ENCODE results near the gene BICC1. TPM values are rescaled to one million over a fixed set of nuclear protein-coding genes. Genes with fewer than 3 reads are reported as not detected.

The BICC1 gene
- total RNA-seq, 4 donors from 2014 or later = 0.60 to 5.1 (median 2.2) TPM

DNA sequence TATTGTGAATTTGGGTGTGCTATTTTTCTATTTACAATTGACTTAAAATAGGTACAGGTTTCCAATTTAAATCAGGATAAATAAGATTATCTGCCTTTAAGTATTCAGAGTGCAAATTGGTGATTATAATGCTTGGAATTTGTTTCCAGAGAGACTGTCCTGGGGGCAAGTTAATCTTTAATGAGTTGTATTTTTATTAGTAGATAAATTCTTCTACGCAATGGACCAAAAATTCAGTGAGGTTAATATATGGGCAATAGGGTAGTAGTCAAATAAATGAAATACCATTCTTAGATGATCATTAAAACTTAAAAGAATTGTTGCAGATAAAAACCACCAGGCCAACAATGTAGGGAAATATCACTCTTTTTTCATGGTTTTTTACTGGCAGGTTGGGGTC is 3.4 kb downstream of the BICC1 start:
- no peak overlapping the region for H3K27ac ChIP-seq
- peaks cover 21% of the 10 kb centered on the region for H3K27me3 ChIP-seq
- H3K36me3 ChIP-seq = no peaks in the 10 kb centered on the region
- H3K4me3 ChIP-seq = no peak overlapping the region
- in situ Hi-C loops (cut with MboI; ENCODE audit: low pct_ligation_motif_present in 1 of 4, low pct_unique_long_range_greater_than_20kb in 1 of 4, low sequenced_read_pairs in 3 of 4) (no loop called here), intact Hi-C loops (cut with DNase I; ENCODE audit: low total_unique reads) (no loop called here)
- WGBS, 2 donors (ENCODE audit: low coverage in 1 of 2) = 94 to 100% methylated on average over 1 of the region's 1 CpG
- no peaks in the 10 kb centered on the region for H3K9me3 ChIP-seq
- H3K4me1 ChIP-seq = peaks cover 0 to 17% (median 6%) of the 10 kb centered on the region in 4 donors
- no peak for DNase-seq
- TF ChIP-seq, protein P1, sequence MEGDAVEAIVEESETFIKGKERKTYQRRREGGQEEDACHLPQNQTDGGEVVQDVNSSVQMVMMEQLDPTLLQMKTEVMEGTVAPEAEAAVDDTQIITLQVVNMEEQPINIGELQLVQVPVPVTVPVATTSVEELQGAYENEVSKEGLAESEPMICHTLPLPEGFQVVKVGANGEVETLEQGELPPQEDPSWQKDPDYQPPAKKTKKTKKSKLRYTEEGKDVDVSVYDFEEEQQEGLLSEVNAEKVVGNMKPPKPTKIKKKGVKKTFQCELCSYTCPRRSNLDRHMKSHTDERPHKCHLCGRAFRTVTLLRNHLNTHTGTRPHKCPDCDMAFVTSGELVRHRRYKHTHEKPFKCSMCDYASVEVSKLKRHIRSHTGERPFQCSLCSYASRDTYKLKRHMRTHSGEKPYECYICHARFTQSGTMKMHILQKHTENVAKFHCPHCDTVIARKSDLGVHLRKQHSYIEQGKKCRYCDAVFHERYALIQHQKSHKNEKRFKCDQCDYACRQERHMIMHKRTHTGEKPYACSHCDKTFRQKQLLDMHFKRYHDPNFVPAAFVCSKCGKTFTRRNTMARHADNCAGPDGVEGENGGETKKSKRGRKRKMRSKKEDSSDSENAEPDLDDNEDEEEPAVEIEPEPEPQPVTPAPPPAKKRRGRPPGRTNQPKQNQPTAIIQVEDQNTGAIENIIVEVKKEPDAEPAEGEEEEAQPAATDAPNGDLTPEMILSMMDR (IDR thresholded peaks at IDR 0.05) = no peak
- TF ChIP-seq POLR2A (IDR thresholded peaks at IDR 0.05) = no peak
- TF ChIP-seq POLR2AphosphoS5 (IDR thresholded peaks at IDR 0.05) = no peak
- TF ChIP-seq EP300 (IDR thresholded peaks at IDR 0.05; ENCODE audit: low read depth) = no peak

DNA sequence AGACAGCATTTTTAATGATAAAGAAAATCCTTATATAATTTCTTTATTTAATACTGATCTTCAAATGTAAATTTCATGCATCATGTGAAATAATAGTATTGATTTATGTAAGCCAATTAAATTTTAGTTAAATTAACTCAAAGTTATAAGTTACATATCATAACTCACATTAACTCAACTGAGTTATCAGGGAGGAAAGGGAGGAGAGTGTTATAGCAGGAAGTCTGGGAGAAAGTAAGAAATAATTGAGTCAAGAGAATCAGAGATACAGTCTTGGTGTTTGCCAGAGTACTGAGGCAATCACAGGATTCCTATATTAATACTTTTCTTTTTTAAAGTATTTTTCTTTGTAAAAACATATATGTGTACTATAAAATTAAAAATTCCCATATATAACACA is 4.0 kb downstream of the BICC1 start:
- no peak for DNase-seq
- Histone ChIP-seq H3K4me3 (no peak overlapping the region), H3K9me3 (no peaks in the 10 kb centered on the region), H3K4me1 (peaks cover 0 to 14% (median 2%) of the 10 kb centered on the region in 4 donors), H3K27me3 (peaks cover 19% of the 10 kb centered on the region), H3K27ac (no peak overlapping the region), H3K36me3 (no peaks in the 10 kb centered on the region)
- intact Hi-C loops (cut with DNase I; ENCODE audit: low total_unique reads) = no loop called here
- in situ Hi-C loops (cut with MboI; ENCODE audit: low pct_ligation_motif_present in 1 of 4, low pct_unique_long_range_greater_than_20kb in 1 of 4, low sequenced_read_pairs in 3 of 4) = no loop called here
- TF ChIP-seq POLR2AphosphoS5 (IDR thresholded peaks at IDR 0.05) (no peak), EP300 (IDR thresholded peaks at IDR 0.05; ENCODE audit: low read depth) (no peak), POLR2A (IDR thresholded peaks at IDR 0.05) (no peak)
- TF ChIP-seq, protein P1 (IDR thresholded peaks at IDR 0.05) = no peak

DNA sequence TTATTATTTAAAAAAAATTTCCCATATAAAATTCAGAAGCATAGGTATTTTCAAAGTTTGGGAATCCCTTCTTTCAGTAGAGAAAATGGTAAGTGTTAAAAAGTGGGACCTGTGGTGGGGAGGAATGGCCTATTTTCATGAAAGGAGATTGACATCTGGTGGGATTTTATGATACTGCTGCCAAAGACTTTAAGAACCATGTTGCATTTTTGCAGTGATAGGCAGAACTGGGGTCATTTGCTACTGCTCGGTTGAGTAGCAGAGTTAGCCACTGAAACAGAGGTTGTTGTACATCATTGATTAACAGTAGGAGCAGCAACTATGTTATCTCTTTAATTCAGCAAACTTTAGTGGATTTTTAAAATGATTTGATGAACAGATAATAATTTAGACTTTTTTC is 4.4 kb downstream of the BICC1 start:
- WGBS, 2 donors (ENCODE audit: low coverage in 1 of 2) = 3 to 56% methylated on average over 1 of the region's 1 CpG
- no peak overlapping the region for H3K4me3 ChIP-seq
- peaks cover 0 to 10% (median 0%) of the 10 kb centered on the region in 4 donors for H3K4me1 ChIP-seq

DNA sequence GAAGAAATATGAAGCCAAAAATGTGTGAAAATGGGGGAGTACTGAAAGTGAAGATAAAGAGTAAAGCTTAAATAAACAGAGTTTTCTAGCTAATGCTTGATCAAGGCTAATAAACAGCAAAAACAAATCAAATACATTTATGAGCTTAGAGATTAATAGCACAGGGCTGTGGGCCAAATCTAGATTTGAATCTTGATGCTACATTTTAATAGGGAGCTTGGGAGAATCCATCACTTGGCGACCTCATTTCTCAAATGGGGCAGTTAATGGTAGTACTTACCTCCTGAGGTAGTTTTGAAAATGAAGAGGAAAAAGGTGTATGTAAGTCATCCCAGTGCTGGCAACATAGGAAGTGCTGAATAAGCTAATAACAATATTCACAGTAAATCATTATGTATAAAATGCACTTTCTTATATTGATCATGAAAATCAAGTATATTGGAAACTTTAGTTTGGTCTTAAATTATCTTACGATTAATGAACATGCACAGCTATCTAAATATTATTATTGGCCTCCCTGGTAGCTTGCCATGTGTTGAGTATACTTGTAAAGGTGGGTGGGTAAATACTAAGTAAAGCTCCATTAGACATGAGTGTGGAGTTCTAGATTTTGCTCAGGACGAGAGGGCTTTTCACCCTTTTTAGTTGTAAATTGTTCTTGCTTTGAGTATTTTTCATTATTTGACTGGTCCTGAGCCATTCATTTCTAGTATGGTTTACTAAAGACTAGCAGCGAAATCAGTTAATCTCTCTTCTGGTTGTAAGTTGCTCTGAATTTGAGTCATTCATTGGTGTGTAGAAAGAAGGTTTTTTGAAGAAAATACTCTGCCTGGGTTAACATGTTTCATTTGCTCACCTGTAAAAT is 5.1 kb downstream of the BICC1 start:
- TF ChIP-seq, protein P1 (IDR thresholded peaks at IDR 0.05) = no peak
- TF ChIP-seq POLR2AphosphoS5 (IDR thresholded peaks at IDR 0.05) (no peak), POLR2A (IDR thresholded peaks at IDR 0.05) (no peak), EP300 (IDR thresholded peaks at IDR 0.05; ENCODE audit: low read depth) (no peak)
- Histone ChIP-seq H3K9me3 (no peaks in the 10 kb centered on the region), H3K27me3 (peaks cover 14% of the 10 kb centered on the region), H3K4me1 (peaks cover 0 to 8% (median 0%) of the 10 kb centered on the region in 4 donors), H3K36me3 (no peaks in the 10 kb centered on the region), H3K27ac (no peak overlapping the region), H3K4me3 (no peak overlapping the region)
- in situ Hi-C loops (cut with MboI; ENCODE audit: low pct_ligation_motif_present in 1 of 4, low pct_unique_long_range_greater_than_20kb in 1 of 4, low sequenced_read_pairs in 3 of 4) = no loop called here
- DNase-seq = no peak
- intact Hi-C loops (cut with DNase I; ENCODE audit: low total_unique reads) = no loop called here
- 53 to 72% methylated on average over 4 of the region's 4 CpGs for WGBS, 2 donors (ENCODE audit: low coverage in 1 of 2)

More for the DNA sequence above, 4.4 kb downstream of the BICC1 start:
- Histone ChIP-seq H3K27ac (no peak overlapping the region), H3K36me3 (no peaks in the 10 kb centered on the region), H3K27me3 (peaks cover 15% of the 10 kb centered on the region), H3K9me3 (no peaks in the 10 kb centered on the region)
- no peak for DNase-seq
- in situ Hi-C loops (cut with MboI; ENCODE audit: low pct_ligation_motif_present in 1 of 4, low pct_unique_long_range_greater_than_20kb in 1 of 4, low sequenced_read_pairs in 3 of 4) (no loop called here), intact Hi-C loops (cut with DNase I; ENCODE audit: low total_unique reads) (no loop called here)
- TF ChIP-seq POLR2A (IDR thresholded peaks at IDR 0.05) (no peak), POLR2AphosphoS5 (IDR thresholded peaks at IDR 0.05) (no peak), EP300 (IDR thresholded peaks at IDR 0.05; ENCODE audit: low read depth) (no peak)
- TF ChIP-seq, protein P1 (IDR thresholded peaks at IDR 0.05) = no peak
